ENCODE data around the gene KCNK3.

Gene KCNK3

GRCh38 chr2:26668041-26668440 is 24.5 kb upstream of the KCNK3 start:
- no peak for DNase-seq

GRCh38 chr2:26668856-26669750 is 23.4 kb upstream of the KCNK3 start:
- no peak for DNase-seq

GRCh38 chr2:26670171-26670570 is 22.4 kb upstream of the KCNK3 start:
- DNase-seq = no peak

GRCh38 chr2:26670931-26671460 is 21.5 kb upstream of the KCNK3 start:
- no peak for DNase-seq

GRCh38 chr2:26671691-26672090 is 20.8 kb upstream of the KCNK3 start:
- no peak for DNase-seq

GRCh38 chr2:26672112-26672817 is 20.3 kb upstream of the KCNK3 start:
- DNase-seq = no peak

GRCh38 chr2:26672818-26673393 is 19.6 kb upstream of the KCNK3 start:
- no peak for DNase-seq

GRCh38 chr2:26674002-26674751 is 18.3 kb upstream of the KCNK3 start:
- no peak for DNase-seq

GRCh38 chr2:26674771-26675170 is 17.8 kb upstream of the KCNK3 start:
- DNase-seq = no peak

GRCh38 chr2:26675651-26676255 is 16.8 kb upstream of the KCNK3 start:
- DNase-seq = no peak

GRCh38 chr2:26678035-26678434 is 14.5 kb upstream of the KCNK3 start:
- DNase-seq = no peak

GRCh38 chr2:26679867-26680266 is 12.7 kb upstream of the KCNK3 start:
- no peak for DNase-seq

GRCh38 chr2:26681656-26682055 is 10.9 kb upstream of the KCNK3 start:
- no peak for DNase-seq

- DNase-seq = no peak
Observed at GRCh38 chr2:26682155-26682554, 10.4 kb upstream of the KCNK3 start.

GRCh38 chr2:26683583-26683982 is 8.9 kb upstream of the KCNK3 start:
- DNase-seq = no peak

GRCh38 chr2:26685341-26685740 is 7.2 kb upstream of the KCNK3 start:
- DNase-seq = no peak

- DNase-seq = no peak
Observed at GRCh38 chr2:26685989-26686839, 6.3 kb upstream of the KCNK3 start.

GRCh38 chr2:26687328-26687727 is 5.2 kb upstream of the KCNK3 start:
- DNase-seq = no peak

- DNase-seq = no peak
Observed at GRCh38 chr2:26687801-26688200, 4.7 kb upstream of the KCNK3 start.

GRCh38 chr2:26691161-26691560 is 1.4 kb upstream of the KCNK3 start:
- no peak for DNase-seq

GRCh38 chr2:26691881-26692278 is 642 bp upstream of the KCNK3 start:
- DNase-seq = no peak

All from CD4-positive, alpha-beta T cell treated with Interleukin-4 for 4 hours (primary cell).